ENCODE measurements around the gene TMPRSS3.

DNA sequence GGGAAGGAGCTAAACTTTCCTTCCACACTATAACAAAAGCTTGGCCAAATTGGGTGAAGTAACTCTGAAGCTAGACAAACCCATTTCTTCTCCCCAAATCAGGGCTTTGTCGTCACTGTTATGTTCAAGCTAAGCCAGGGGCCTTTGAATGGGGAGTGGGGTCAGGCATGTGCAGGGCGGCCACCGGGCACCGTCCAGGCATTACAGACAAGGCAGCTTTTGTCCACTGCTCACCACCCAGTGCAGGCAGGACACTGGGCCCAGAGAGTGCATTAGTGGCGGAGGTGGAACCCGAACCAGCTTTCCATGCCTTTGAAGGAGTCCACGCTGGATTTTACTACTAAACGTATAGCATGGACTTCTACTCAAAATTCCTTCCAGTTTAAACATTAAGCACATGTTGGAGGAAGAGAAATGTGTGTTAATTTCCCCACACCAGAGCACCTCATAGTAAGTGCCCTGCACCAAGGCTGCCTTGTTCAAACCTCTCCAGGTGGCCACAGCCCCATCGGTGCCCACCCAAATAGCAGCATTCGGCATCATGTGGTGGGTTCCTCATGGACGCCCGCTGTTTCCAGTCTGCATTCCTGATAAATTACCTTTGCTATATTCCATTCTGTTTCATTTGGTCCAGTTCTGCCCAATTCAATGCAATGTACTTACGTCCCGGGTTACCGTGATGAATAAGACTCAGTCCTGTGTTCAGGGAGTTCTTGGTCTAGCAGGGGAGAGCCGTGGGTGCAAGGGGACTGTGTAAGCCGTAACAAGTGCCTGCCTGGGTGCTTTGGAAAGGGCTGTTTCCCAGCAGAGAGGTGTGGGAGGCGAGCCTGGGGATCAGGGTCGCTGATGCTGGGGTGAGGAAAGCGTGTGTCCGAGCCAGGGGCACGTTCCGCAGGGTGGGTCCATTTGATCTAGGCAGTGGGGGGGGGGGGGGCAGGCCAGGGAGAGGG, 9.5 kb upstream of the TMPRSS3 start:
- TF ChIP-seq ZNF184 (tag by site-specific recombination; IDR thresholded peaks at IDR 0.05) (no peak), ZNF561 (tag by site-specific recombination; IDR thresholded peaks at IDR 0.05; ENCODE audit: borderline replicate concordance) (no peak)
